Chondrocyte (in vitro differentiated cells): ENCODE results near the gene APLNR. TPM values are rescaled to one million over a fixed set of nuclear protein-coding genes. Genes with fewer than 3 reads are reported as not detected.

Experiments
- DNase-seq: peaks from one replicate; pipeline ENCODE4 v3.0.0; 2021; ENCODE audit warnings: mixed read lengths, low spot score
- H3K27ac Mint-ChIP-seq: one replicate; pipeline ENCODE4 v1.8.0; 2021; ENCODE audit warnings: mild to moderate bottlenecking, moderate library complexity, mixed read lengths; ENCODE audit not compliant: unreplicated experiment
- H3K27me3 Mint-ChIP-seq: 2 replicates; pipeline ENCODE4 v1.8.0; 2021; ENCODE audit warnings: low read depth, mixed read lengths
- H3K36me3 Mint-ChIP-seq: 2 replicates; pipeline ENCODE4 v1.8.0; 2021; ENCODE audit warnings: low read depth, mixed read lengths
- H3K4me1 Mint-ChIP-seq: 2 replicates; pipeline ENCODE4 v1.8.0; 2021; ENCODE audit warnings: low read depth, mild to moderate bottlenecking, mixed read lengths
- H3K4me3 Mint-ChIP-seq: one replicate; pipeline ENCODE4 v1.8.0; 2021; ENCODE audit warnings: mild to moderate bottlenecking, moderate library complexity, mixed read lengths; ENCODE audit not compliant: unreplicated experiment
- H3K9me3 Mint-ChIP-seq: 2 replicates; pipeline ENCODE4 v1.8.0; 2021; ENCODE audit warnings: low read depth, mixed read lengths
- CTCF ChIP-seq: fragments of 200-600 bp; sonication (generic); IDR thresholded peaks from 2 replicates; pipeline ENCODE4 v1.5.0; 2021; ENCODE audit warnings: antibody characterized with exemption, mild to moderate bottlenecking, moderate library complexity
- total RNA-seq: library from RNA; stranded (reverse); gene quantifications from 3 replicates; pipeline ENCODE4 v1.2.1, GENCODE V29; 2021

Gene APLNR
- total RNA-seq, 1 donor from 2014 or later = not detected

GRCh38 chr11:57241353-57241972 lies 4.4 kb upstream of the APLNR start:
- no peak overlapping the region for H3K4me3 Mint-ChIP-seq
- no peaks in the 10 kb centered on the region for H3K9me3 Mint-ChIP-seq
- DNase-seq = no peak
- H3K36me3 Mint-ChIP-seq = no peaks in the 10 kb centered on the region
- no peak overlapping the region for H3K27ac Mint-ChIP-seq
- H3K27me3 Mint-ChIP-seq = peaks cover 30% of the 10 kb centered on the region
- TF ChIP-seq CTCF = no peak
- H3K4me1 Mint-ChIP-seq = no peaks in the 10 kb centered on the region

- Mint-ChIP-seq H3K4me1 (no peaks in the 10 kb centered on the region), H3K4me3 (no peak overlapping the region), H3K27ac (no peak overlapping the region), H3K36me3 (no peaks in the 10 kb centered on the region), H3K27me3 (peaks cover 31% of the 10 kb centered on the region), H3K9me3 (no peaks in the 10 kb centered on the region)
- no peak for DNase-seq
- no peak for TF ChIP-seq CTCF
Observed at GRCh38 chr11:57240757-57241156, 3.7 kb upstream of the APLNR start.

- H3K4me1 Mint-ChIP-seq = no peaks in the 10 kb centered on the region
- DNase-seq = no peak
- TF ChIP-seq CTCF = no peak
- no peak overlapping the region for H3K4me3 Mint-ChIP-seq
- H3K36me3 Mint-ChIP-seq = no peaks in the 10 kb centered on the region
- no peaks in the 10 kb centered on the region for H3K9me3 Mint-ChIP-seq
- no peak overlapping the region for H3K27ac Mint-ChIP-seq
- H3K27me3 Mint-ChIP-seq = peaks cover 35% of the 10 kb centered on the region
Observed at GRCh38 chr11:57240007-57240406, 3.0 kb upstream of the APLNR start.

GRCh38 chr11:57239348-57239747 lies 2.3 kb upstream of the APLNR start:
- TF ChIP-seq CTCF = no peak
- H3K27me3 Mint-ChIP-seq = peaks cover 37% of the 10 kb centered on the region

GRCh38 chr11:57235761-57236703 lies 1.0 kb downstream of the APLNR start:
- peaks cover 64% of the 10 kb centered on the region for H3K27me3 Mint-ChIP-seq
- DNase-seq = no peak
- H3K4me3 Mint-ChIP-seq = no peak overlapping the region
- no peak overlapping the region for H3K27ac Mint-ChIP-seq
- H3K9me3 Mint-ChIP-seq = no peaks in the 10 kb centered on the region
- H3K36me3 Mint-ChIP-seq = no peaks in the 10 kb centered on the region
- TF ChIP-seq CTCF = no peak
- no peaks in the 10 kb centered on the region for H3K4me1 Mint-ChIP-seq

More at GRCh38 chr11:57239348-57239747, 2.3 kb upstream of the APLNR start:
- H3K36me3 Mint-ChIP-seq = no peaks in the 10 kb centered on the region
- no peak overlapping the region for H3K27ac Mint-ChIP-seq
- no peaks in the 10 kb centered on the region for H3K9me3 Mint-ChIP-seq
- H3K4me1 Mint-ChIP-seq = no peaks in the 10 kb centered on the region
- DNase-seq = no peak
- H3K4me3 Mint-ChIP-seq = no peak overlapping the region
